Keratinocyte (primary cell): ENCODE measurements around the gene GABRR1. TPM values are rescaled to one million over a fixed set of nuclear protein-coding genes. Genes with fewer than 3 reads are reported as not detected.

Experiments
- DNase-seq: peaks from one replicate; pipeline ENCODE4 v3.0.0-alpha.2; 2011; ENCODE audit warnings: low read depth, missing footprints, low spot score
- FAIRE-seq: peaks from 2 replicates; lab custom pipeline; 2011; peaks lifted over from hg19 to GRCh38; lab: Jason Lieb, UNC
- H2AFZ ChIP-seq: 2 replicates; pipeline ENCODE4 v1.6.0; 2012; ENCODE audit warnings: low read length, control low read depth, inconsistent platforms; ENCODE audit not compliant: control insufficient read depth
- H3K27ac ChIP-seq: 2 replicates; pipeline ENCODE4 v1.5.1; 2011; ENCODE audit warnings: low read length; ENCODE audit not compliant: control insufficient read depth, insufficient read depth
- H3K27me3 ChIP-seq: 3 replicates; pipeline ENCODE4 v1.6.0; 2011; ENCODE audit warnings: low read length; ENCODE audit not compliant: control insufficient read depth, insufficient read depth; ENCODE audit errors: extremely low read depth
- H3K36me3 ChIP-seq, 2 experiments: 2 replicates in 1 of 2; 3 replicates in 1 of 2; pipeline ENCODE4 v1.5.1; 2011; ENCODE audit warnings: low read length in 2 of 2, mild to moderate bottlenecking in 1 of 2; ENCODE audit not compliant: control insufficient read depth in 2 of 2, insufficient read depth in 2 of 2; ENCODE audit errors: extremely low read depth in 1 of 2
- H3K4me1 ChIP-seq: 3 replicates; pipeline ENCODE4 v1.5.1; 2011; ENCODE audit warnings: low read length; ENCODE audit not compliant: control insufficient read depth, insufficient read depth; ENCODE audit errors: extremely low read depth
- H3K4me2 ChIP-seq: 3 replicates; pipeline ENCODE4 v1.6.0; 2011; ENCODE audit warnings: low read depth, low read length; ENCODE audit not compliant: control insufficient read depth, insufficient read depth; ENCODE audit errors: extremely low read depth
- H3K4me3 ChIP-seq, 3 experiments: fragments of 200-600 bp in 1 of 3; sonication (generic) in 1 of 3; 2 replicates in 2 of 3; 3 replicates in 1 of 3; pipeline ENCODE4 v1.5.1; 2011 to 2016; ENCODE audit warnings: low read length in 3 of 3, mild to moderate bottlenecking in 3 of 3, control low read depth in 2 of 3, inconsistent platforms in 1 of 3, low read depth in 1 of 3, mixed read lengths in 1 of 3, mixed run types in 1 of 3, moderate library complexity in 1 of 3; ENCODE audit not compliant: control insufficient read depth in 2 of 3, insufficient read depth in 2 of 3; ENCODE audit errors: extremely low read depth in 1 of 3
- H3K79me2 ChIP-seq: 2 replicates; pipeline ENCODE4 v1.6.0; 2012; ENCODE audit warnings: low read length; ENCODE audit not compliant: control insufficient read depth, insufficient read depth
- H3K9ac ChIP-seq: 3 replicates; pipeline ENCODE4 v1.6.0; 2011; ENCODE audit warnings: low read length; ENCODE audit not compliant: control insufficient read depth, insufficient read depth; ENCODE audit errors: extremely low read depth
- H3K9me1 ChIP-seq: 3 replicates; pipeline ENCODE4 v1.6.0; 2011; ENCODE audit warnings: low read length; ENCODE audit not compliant: control insufficient read depth, insufficient read depth; ENCODE audit errors: extremely low read depth
- H3K9me3 ChIP-seq: 2 replicates; pipeline ENCODE4 v1.5.1; 2012; ENCODE audit warnings: low read depth, low read length; ENCODE audit not compliant: control insufficient read depth
- H4K20me1 ChIP-seq: 3 replicates; pipeline ENCODE4 v1.6.0; 2011; ENCODE audit warnings: low read length; ENCODE audit not compliant: control insufficient read depth, insufficient read depth; ENCODE audit errors: extremely low read depth
- EZH2 ChIP-seq: IDR thresholded peaks from one replicate; pipeline ENCODE4 v1.6.1; 2012; ENCODE audit warnings: inconsistent platforms, mild to moderate bottlenecking, low read length, moderate library complexity
- dilution Hi-C: fragments of 300-500 bp; cut with MboI; formaldehyde crosslinking; loops from one replicate; pipeline ENCODE4 v1.7.0; 2020; ENCODE audit warnings: low sequenced_read_pairs; ENCODE audit not compliant: extremely low pct_ligation_motif_present
- polyA plus RNA-seq, 5 experiments: library from polyadenylated mRNA; depleted of rRNA in 3 of 5; stranded (reverse) in 3 of 5; stranded (forward) in 1 of 5; unstranded in 1 of 5; fragments of >200 nt; gene quantifications; 1 replicate in 1 of 5; 2 replicates in 3 of 5; 3 replicates in 1 of 5; pipeline versions ENCODE4 v1.2.1 to v1.2.3, GENCODE V29; 2011 to 2012; ENCODE audit warnings: missing spikeins in 2 of 5, low read depth in 1 of 5, low replicate concordance in 1 of 5
- TF ChIP-seq, protein P1 (sequence below), 3 experiments: IDR thresholded peaks in 1 of 3; conservative IDR thresholded peaks in 1 of 3; optimal IDR thresholded peaks in 1 of 3; 2 replicates in 2 of 3; 3 replicates in 1 of 3; pipeline versions ENCODE3 to v1.5.1; 2011; ENCODE audit warnings: low read length in 3 of 3, mild to moderate bottlenecking in 3 of 3, moderate library complexity in 2 of 3, control low read depth in 1 of 3, inconsistent platforms in 1 of 3; ENCODE audit not compliant: insufficient read depth in 2 of 3; ENCODE audit errors: extremely low read depth in 1 of 3

The GABRR1 gene
- polyA plus RNA-seq, 1 donor (not counting 4 experiments of a cell fraction or from before 2014, with no cell fraction given): 0.04 TPM

GRCh38 chr6:89258912-89259311, 41.8 kb upstream of the GABRR1 start:
- peaks cover 2% of the 10 kb centered on the region for H3K27me3 ChIP-seq
- H3K4me1 ChIP-seq: peaks cover 3% of the 10 kb centered on the region
- FAIRE-seq: no peak
- no peaks in the 10 kb centered on the region for H4K20me1 ChIP-seq
- dilution Hi-C loops: no loop called here
- no peak overlapping the region for H3K27ac ChIP-seq
- no peak for TF ChIP-seq EZH2
- TF ChIP-seq, protein P1, sequence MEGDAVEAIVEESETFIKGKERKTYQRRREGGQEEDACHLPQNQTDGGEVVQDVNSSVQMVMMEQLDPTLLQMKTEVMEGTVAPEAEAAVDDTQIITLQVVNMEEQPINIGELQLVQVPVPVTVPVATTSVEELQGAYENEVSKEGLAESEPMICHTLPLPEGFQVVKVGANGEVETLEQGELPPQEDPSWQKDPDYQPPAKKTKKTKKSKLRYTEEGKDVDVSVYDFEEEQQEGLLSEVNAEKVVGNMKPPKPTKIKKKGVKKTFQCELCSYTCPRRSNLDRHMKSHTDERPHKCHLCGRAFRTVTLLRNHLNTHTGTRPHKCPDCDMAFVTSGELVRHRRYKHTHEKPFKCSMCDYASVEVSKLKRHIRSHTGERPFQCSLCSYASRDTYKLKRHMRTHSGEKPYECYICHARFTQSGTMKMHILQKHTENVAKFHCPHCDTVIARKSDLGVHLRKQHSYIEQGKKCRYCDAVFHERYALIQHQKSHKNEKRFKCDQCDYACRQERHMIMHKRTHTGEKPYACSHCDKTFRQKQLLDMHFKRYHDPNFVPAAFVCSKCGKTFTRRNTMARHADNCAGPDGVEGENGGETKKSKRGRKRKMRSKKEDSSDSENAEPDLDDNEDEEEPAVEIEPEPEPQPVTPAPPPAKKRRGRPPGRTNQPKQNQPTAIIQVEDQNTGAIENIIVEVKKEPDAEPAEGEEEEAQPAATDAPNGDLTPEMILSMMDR (optimal IDR thresholded peaks at IDR 0.05 in 1 of 3, IDR thresholded peaks at IDR 0.05 in 1 of 3, conservative IDR thresholded peaks at IDR 0.05 in 1 of 3; ENCODE audit: extremely low read depth in 1 of 3, insufficient read depth in 2 of 3, low read length in 3 of 3): no peak
- no peak overlapping the region for H3K9ac ChIP-seq
- no peak overlapping the region for H2AFZ ChIP-seq
- no peaks in the 10 kb centered on the region for H3K79me2 ChIP-seq
- H3K4me3 ChIP-seq: no peak overlapping the region
- DNase-seq: no peak
- H3K9me1 ChIP-seq: no peaks in the 10 kb centered on the region
- H3K4me2 ChIP-seq: no peak overlapping the region
- no peaks in the 10 kb centered on the region for H3K36me3 ChIP-seq
- no peaks in the 10 kb centered on the region for H3K9me3 ChIP-seq

DNA sequence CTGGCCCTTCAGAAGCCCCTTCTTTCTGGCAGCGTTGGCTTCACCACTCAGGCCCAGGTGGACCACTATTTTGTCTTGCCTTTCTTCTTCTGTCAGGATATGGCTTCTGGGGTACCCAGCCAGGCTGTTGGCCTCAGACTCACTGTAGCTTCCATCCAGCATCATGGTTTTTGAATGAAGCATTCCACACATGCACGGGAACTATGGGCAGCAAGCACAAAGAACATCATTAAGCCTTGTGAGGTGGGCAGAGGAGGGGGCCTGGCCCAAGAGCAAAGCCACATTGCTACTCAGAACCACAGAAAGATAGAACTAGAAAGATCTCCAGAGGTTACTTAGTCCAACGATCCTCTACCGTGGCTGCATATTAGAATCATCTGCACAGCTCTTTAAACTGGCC, 40.6 kb upstream of the GABRR1 start:
- Histone ChIP-seq H3K27ac (no peak overlapping the region), H3K27me3 (peaks cover 2% of the 10 kb centered on the region)
- no peak for FAIRE-seq

More for the DNA sequence above, 40.6 kb upstream of the GABRR1 start:
- dilution Hi-C loops: no loop called here
- no peaks in the 10 kb centered on the region for H4K20me1 ChIP-seq
- H3K9me3 ChIP-seq: no peaks in the 10 kb centered on the region
- H3K4me1 ChIP-seq: peaks cover 3% of the 10 kb centered on the region
- no peaks in the 10 kb centered on the region for H3K36me3 ChIP-seq
- no peak overlapping the region for H3K4me3 ChIP-seq
- no peaks in the 10 kb centered on the region for H3K9me1 ChIP-seq
- H3K4me2 ChIP-seq: no peak overlapping the region
- H3K9ac ChIP-seq: no peak overlapping the region
- DNase-seq: no peak
- H3K79me2 ChIP-seq: no peaks in the 10 kb centered on the region
- TF ChIP-seq EZH2: no peak
- TF ChIP-seq, protein P1 (optimal IDR thresholded peaks at IDR 0.05 in 1 of 3, IDR thresholded peaks at IDR 0.05 in 1 of 3, conservative IDR thresholded peaks at IDR 0.05 in 1 of 3; ENCODE audit: extremely low read depth in 1 of 3, insufficient read depth in 2 of 3, low read length in 3 of 3): no peak
- no peak overlapping the region for H2AFZ ChIP-seq
